ENCODE measurements around the gene CALD1.

CALD1 gene

DNA sequence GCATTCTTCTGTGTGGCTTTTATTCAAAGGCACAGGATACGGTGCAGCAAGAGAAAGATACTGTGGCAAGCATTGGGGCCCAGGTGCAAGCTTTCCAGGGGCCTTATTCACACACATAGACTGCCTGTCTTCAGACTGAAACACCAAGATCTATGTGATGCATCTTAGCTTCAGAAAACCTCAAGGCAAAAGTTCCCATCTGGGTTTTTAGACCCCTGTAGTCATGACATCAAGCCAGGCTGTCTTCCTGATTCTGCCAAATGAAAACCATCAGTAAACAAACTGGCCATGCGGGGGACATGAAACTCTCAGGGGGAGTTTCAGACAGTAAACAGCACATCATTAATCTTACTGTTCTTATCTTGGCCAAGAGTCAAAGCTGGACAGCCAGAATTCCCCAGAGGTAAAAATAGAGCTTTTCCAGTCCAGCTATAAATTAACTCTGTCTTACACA, 216.7 kb downstream of the CALD1 start:
- Histone ChIP-seq H4K20me1 (ENCODE audit: insufficient read depth, low read length) (0 out of 2 replicates have a peak, but pooled peaks cover 3% of the 10 kb centered on the region), H3K27ac (ENCODE audit: low read length) (no peak overlapping the region), H3K4me1 (ENCODE audit: insufficient read depth, low read length) (no peaks in the 10 kb centered on the region), H3K79me2 (ENCODE audit: insufficient read depth, low read length) (no peaks in the 10 kb centered on the region), H3K9me3 (ENCODE audit: insufficient read depth, low read length, severe bottlenecking) (no peaks in the 10 kb centered on the region), H3K4me3 (ENCODE audit: low read depth in 1 of 2, low read length in 2 of 2) (no peak overlapping the region), H3K27me3 (ENCODE audit: insufficient read depth, low read length, poor library complexity) (no peaks in the 10 kb centered on the region), H3K9ac (ENCODE audit: low read depth, low read length) (no peak overlapping the region), H3K4me2 (ENCODE audit: insufficient read depth, low read length) (no peak overlapping the region), H2AFZ (ENCODE audit: low read depth, low read length) (no peak overlapping the region), H3K36me3 (ENCODE audit: insufficient read depth, low read length) (peaks cover 41% of the 10 kb centered on the region; the same call in 1 of the 2 replicates)
- ATAC-seq (ENCODE audit: insufficient read depth, low read depth), result no peak
- TF ChIP-seq, protein P1, sequence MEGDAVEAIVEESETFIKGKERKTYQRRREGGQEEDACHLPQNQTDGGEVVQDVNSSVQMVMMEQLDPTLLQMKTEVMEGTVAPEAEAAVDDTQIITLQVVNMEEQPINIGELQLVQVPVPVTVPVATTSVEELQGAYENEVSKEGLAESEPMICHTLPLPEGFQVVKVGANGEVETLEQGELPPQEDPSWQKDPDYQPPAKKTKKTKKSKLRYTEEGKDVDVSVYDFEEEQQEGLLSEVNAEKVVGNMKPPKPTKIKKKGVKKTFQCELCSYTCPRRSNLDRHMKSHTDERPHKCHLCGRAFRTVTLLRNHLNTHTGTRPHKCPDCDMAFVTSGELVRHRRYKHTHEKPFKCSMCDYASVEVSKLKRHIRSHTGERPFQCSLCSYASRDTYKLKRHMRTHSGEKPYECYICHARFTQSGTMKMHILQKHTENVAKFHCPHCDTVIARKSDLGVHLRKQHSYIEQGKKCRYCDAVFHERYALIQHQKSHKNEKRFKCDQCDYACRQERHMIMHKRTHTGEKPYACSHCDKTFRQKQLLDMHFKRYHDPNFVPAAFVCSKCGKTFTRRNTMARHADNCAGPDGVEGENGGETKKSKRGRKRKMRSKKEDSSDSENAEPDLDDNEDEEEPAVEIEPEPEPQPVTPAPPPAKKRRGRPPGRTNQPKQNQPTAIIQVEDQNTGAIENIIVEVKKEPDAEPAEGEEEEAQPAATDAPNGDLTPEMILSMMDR (IDR thresholded peaks at IDR 0.05; ENCODE audit: borderline replicate concordance, extremely low read depth, low read length, poor library complexity, severe bottlenecking), result no peak
- TF ChIP-seq EZH2 (IDR thresholded peaks at IDR 0.05; ENCODE audit: borderline replicate concordance, low read depth, low read length, severe bottlenecking), result no peak
- DNase-seq, result no peak

DNA sequence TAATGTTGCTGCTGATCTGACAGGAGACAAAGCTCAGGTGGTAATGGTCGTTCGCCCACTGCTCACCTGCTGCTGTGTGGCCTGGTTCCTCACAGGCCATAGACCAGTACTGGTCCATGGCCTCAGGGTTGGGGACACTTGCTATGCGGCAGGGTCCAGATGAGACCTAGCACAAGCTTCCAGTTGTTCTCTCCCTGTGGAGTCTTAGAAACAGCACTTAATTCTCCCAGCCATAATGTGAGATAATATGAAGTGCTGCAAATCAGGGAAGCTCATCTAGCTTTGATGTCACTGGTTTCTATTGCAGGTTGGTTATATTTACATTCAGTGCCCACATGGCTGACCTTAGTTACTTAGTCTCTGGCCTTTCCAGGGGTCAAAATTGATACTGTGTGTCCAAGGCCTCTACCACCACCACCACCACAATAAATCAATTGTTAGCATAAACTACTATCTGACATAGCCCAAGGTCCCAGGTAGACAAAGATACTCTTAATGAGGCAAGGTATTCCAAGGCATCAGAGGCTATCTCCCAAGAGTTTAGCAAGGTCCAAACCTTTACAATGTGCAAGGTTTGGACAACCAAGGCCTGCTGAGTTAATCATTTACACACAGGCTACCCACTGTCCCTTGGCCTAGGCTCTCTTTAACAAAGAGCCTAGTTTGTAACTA, 217.9 kb downstream of the CALD1 start:
- Histone ChIP-seq H3K9me3 (ENCODE audit: insufficient read depth, low read length, severe bottlenecking) (no peaks in the 10 kb centered on the region), H2AFZ (ENCODE audit: low read depth, low read length) (no peak overlapping the region), H3K27ac (ENCODE audit: low read length) (no peak overlapping the region), H3K36me3 (ENCODE audit: insufficient read depth, low read length) (peaks cover 36% of the 10 kb centered on the region; the same call in 1 of the 2 replicates), H3K4me2 (ENCODE audit: insufficient read depth, low read length) (no peak overlapping the region), H3K4me1 (ENCODE audit: insufficient read depth, low read length) (no peaks in the 10 kb centered on the region), H3K27me3 (ENCODE audit: insufficient read depth, low read length, poor library complexity) (no peaks in the 10 kb centered on the region), H3K4me3 (ENCODE audit: low read depth in 1 of 2, low read length in 2 of 2) (no peak overlapping the region), H3K9ac (ENCODE audit: low read depth, low read length) (no peak overlapping the region), H3K79me2 (ENCODE audit: insufficient read depth, low read length) (no peaks in the 10 kb centered on the region), H4K20me1 (ENCODE audit: insufficient read depth, low read length) (no peaks in the 10 kb centered on the region)
- TF ChIP-seq, protein P1 (IDR thresholded peaks at IDR 0.05; ENCODE audit: borderline replicate concordance, extremely low read depth, low read length, poor library complexity, severe bottlenecking), result no peak
- TF ChIP-seq EZH2 (IDR thresholded peaks at IDR 0.05; ENCODE audit: borderline replicate concordance, low read depth, low read length, severe bottlenecking), result no peak
- no peak for ATAC-seq (ENCODE audit: insufficient read depth, low read depth)
- no peak for DNase-seq

DNA sequence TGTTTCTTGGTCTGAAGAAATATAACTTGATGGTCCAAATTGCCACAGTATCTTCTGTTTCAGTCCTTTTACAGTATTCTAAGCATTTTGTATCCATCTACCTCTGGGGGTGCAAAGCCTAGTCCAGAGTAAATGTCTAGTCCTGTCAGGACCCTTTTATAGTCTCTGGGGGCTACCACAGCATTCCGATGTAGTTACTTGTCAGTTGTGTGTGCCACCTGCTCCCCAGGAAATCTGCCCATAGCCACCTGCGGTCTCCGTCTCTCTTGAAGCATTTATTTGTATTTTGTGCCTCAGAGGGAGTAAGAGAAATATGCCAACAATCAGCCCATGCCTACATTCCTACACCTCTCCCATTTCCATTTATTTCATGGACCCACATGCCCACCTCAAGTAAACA, 219.7 kb downstream of the CALD1 start:
- Histone ChIP-seq H3K9me3 (ENCODE audit: insufficient read depth, low read length, severe bottlenecking) (no peaks in the 10 kb centered on the region), H3K4me2 (ENCODE audit: insufficient read depth, low read length) (no peak overlapping the region), H3K27ac (ENCODE audit: low read length) (no peak overlapping the region), H4K20me1 (ENCODE audit: insufficient read depth, low read length) (no peaks in the 10 kb centered on the region), H3K79me2 (ENCODE audit: insufficient read depth, low read length) (no peaks in the 10 kb centered on the region), H3K4me1 (ENCODE audit: insufficient read depth, low read length) (no peaks in the 10 kb centered on the region), H3K9ac (ENCODE audit: low read depth, low read length) (no peak overlapping the region), H3K4me3 (ENCODE audit: low read depth in 1 of 2, low read length in 2 of 2) (no peak overlapping the region), H3K36me3 (ENCODE audit: insufficient read depth, low read length) (peaks cover 23% of the 10 kb centered on the region; the same call in 1 of the 2 replicates), H2AFZ (ENCODE audit: low read depth, low read length) (no peak overlapping the region), H3K27me3 (ENCODE audit: insufficient read depth, low read length, poor library complexity) (no peaks in the 10 kb centered on the region)
- DNase-seq (no peak), ATAC-seq (ENCODE audit: insufficient read depth, low read depth) (no peak)
- TF ChIP-seq EZH2 (IDR thresholded peaks at IDR 0.05; ENCODE audit: borderline replicate concordance, low read depth, low read length, severe bottlenecking), result no peak
- TF ChIP-seq, protein P1 (IDR thresholded peaks at IDR 0.05; ENCODE audit: borderline replicate concordance, extremely low read depth, low read length, poor library complexity, severe bottlenecking), result no peak

Data from DND-41 (cell line).